Liver (tissue), 9 donors: ENCODE data around the gene DAB1. TPM values are rescaled to one million over a fixed set of nuclear protein-coding genes. Genes with fewer than 3 reads are reported as not detected.

Experiments
- DNase-seq: peaks from one replicate; pipeline ENCODE4 v3.0.0-alpha.2; 2017; ENCODE audit warnings: low spot score
- H3K27ac ChIP-seq, 2 donors: one replicate each; pipeline ENCODE4 v1.7.0; 2013; ENCODE audit warnings: inconsistent platforms in 2 of 2, low read length in 2 of 2, control low read depth in 1 of 2, low read depth in 1 of 2, mild to moderate bottlenecking in 1 of 2
- H3K27me3 ChIP-seq, 4 donors: one replicate each; pipeline versions ENCODE4 v1.6.1 to v1.7.0; 2013; ENCODE audit warnings: low read length in 3 of 4, inconsistent platforms in 1 of 4, mild to moderate bottlenecking in 1 of 4, moderate library complexity in 1 of 4; ENCODE audit not compliant: control insufficient read depth in 4 of 4, insufficient read depth in 4 of 4
- H3K36me3 ChIP-seq, 4 donors: one replicate each; pipeline versions ENCODE4 v1.6.1 to v1.7.0; 2013; ENCODE audit warnings: low read length in 3 of 4, mild to moderate bottlenecking in 3 of 4, low read depth in 1 of 4, moderate library complexity in 1 of 4; ENCODE audit not compliant: control insufficient read depth in 4 of 4, insufficient read depth in 3 of 4
- H3K4me1 ChIP-seq, 4 donors: one replicate each; pipeline versions ENCODE4 v1.6.1 to v1.7.0; 2013; ENCODE audit warnings: low read length in 3 of 4, mild to moderate bottlenecking in 3 of 4, moderate library complexity in 1 of 4; ENCODE audit not compliant: control insufficient read depth in 4 of 4, insufficient read depth in 4 of 4
- H3K4me3 ChIP-seq, 3 donors: one replicate each; pipeline versions ENCODE4 v1.6.1 to v1.7.0; 2013; ENCODE audit warnings: low read length in 3 of 3, control low read depth in 1 of 3, low read depth in 1 of 3, mild to moderate bottlenecking in 1 of 3
- H3K9ac ChIP-seq, 2 donors: one replicate each; pipeline ENCODE4 v1.7.0; 2013; ENCODE audit warnings: low read length in 2 of 2, mild to moderate bottlenecking in 2 of 2, moderate library complexity in 2 of 2, control low read depth in 1 of 2, low read depth in 1 of 2
- H3K9me3 ChIP-seq, 4 donors: one replicate each; pipeline versions ENCODE4 v1.6.1 to v1.7.0; 2013; ENCODE audit warnings: low read length in 3 of 4; ENCODE audit not compliant: control insufficient read depth in 4 of 4
- EGR1 ChIP-seq, 2 donors: IDR thresholded peaks; 2 replicates each; pipeline ENCODE4 v1.6.1; 2016 to 2018; ENCODE audit warnings: antibody characterized with exemption in 2 of 2, low read depth in 2 of 2
- FOXA1 ChIP-seq: IDR thresholded peaks from 2 replicates; pipeline ENCODE4 v1.6.1; 2016; ENCODE audit warnings: antibody characterized with exemption
- FOXA2 ChIP-seq: IDR thresholded peaks from 2 replicates; pipeline ENCODE4 v1.6.1; 2016; ENCODE audit warnings: antibody characterized with exemption
- GABPA ChIP-seq, 2 donors: IDR thresholded peaks in 1 of 2; conservative IDR thresholded peaks in 1 of 2; 2 replicates each; pipeline ENCODE4 v1.6.1; 2016; ENCODE audit warnings: antibody characterized with exemption in 2 of 2, mild to moderate bottlenecking in 1 of 2, moderate library complexity in 1 of 2
- HNF4A ChIP-seq, 2 donors: conservative IDR thresholded peaks; 2 replicates each; pipeline ENCODE4 v1.6.1; 2016; ENCODE audit warnings: antibody characterized with exemption in 2 of 2, mild to moderate bottlenecking in 2 of 2
- HNF4G ChIP-seq: IDR thresholded peaks from 2 replicates; pipeline ENCODE4 v1.6.1; 2016; ENCODE audit warnings: antibody characterized with exemption
- JUND ChIP-seq, 2 donors: IDR thresholded peaks; 2 replicates each; pipeline ENCODE4 v1.6.1; 2016; ENCODE audit warnings: antibody characterized with exemption in 2 of 2
- NR2F2 ChIP-seq: IDR thresholded peaks from 2 replicates; pipeline ENCODE4 v1.6.1; 2016; ENCODE audit warnings: antibody characterized with exemption
- RAD21 ChIP-seq, 2 donors: IDR thresholded peaks; 2 replicates each; pipeline ENCODE4 v1.6.1; 2016; ENCODE audit warnings: antibody characterized with exemption in 2 of 2, mild to moderate bottlenecking in 2 of 2
- RXRA ChIP-seq, 2 donors: IDR thresholded peaks; 2 replicates each; pipeline ENCODE4 v1.6.1; 2017 to 2018; ENCODE audit warnings: antibody characterized with exemption in 2 of 2, mild to moderate bottlenecking in 1 of 2
- SP1 ChIP-seq: IDR thresholded peaks from 2 replicates; pipeline ENCODE4 v1.6.1; 2018; ENCODE audit warnings: antibody characterized with exemption, mild to moderate bottlenecking
- TAF1 ChIP-seq: conservative IDR thresholded peaks from 2 replicates; pipeline ENCODE4 v1.6.1; 2016; ENCODE audit warnings: antibody characterized with exemption, mild to moderate bottlenecking
- YY1 ChIP-seq: IDR thresholded peaks from 2 replicates; pipeline ENCODE4 v1.6.1; 2016; ENCODE audit warnings: antibody characterized with exemption, mild to moderate bottlenecking
- WGBS: extraction: QIAGEN DNeasy Blood & Tissue Kit; methylation state at CpG from one replicate; pipeline ENCODE4 v1.1.7; 2013; 5-methylcytosine and 5-hydroxymethylcytosine counted together
- polyA plus RNA-seq, 2 donors: library from polyadenylated mRNA; stranded (reverse) in 1 of 2; unstranded in 1 of 2; fragments of 200-250 nt in 1 of 2; fragments of >200 nt in 1 of 2; fragmentation: Nextera tagmentation in 1 of 2; extraction: Ambion mirVana in 1 of 2; gene quantifications; one replicate each; pipeline versions ENCODE4 v1.2.1 to v1.2.3, GENCODE V29; 2013 to 2015
- total RNA-seq, 2 donors: library from RNA; depleted of rRNA; stranded (reverse); fragments of >200 nt; gene quantifications; one replicate each; pipeline ENCODE4 v1.2.3, GENCODE V29; 2014
- TF ChIP-seq, protein P1 (sequence below): IDR thresholded peaks from 2 replicates; pipeline ENCODE4 v1.6.1; 2016; ENCODE audit warnings: antibody characterized with exemption
- TF ChIP-seq, protein P2 (sequence below): IDR thresholded peaks from 2 replicates; pipeline ENCODE4 v1.6.1; 2016; ENCODE audit warnings: antibody characterized with exemption
- TF ChIP-seq, protein P3 (sequence below): IDR thresholded peaks from 2 replicates; pipeline ENCODE4 v1.6.1; 2016; ENCODE audit warnings: antibody characterized with exemption
- TF ChIP-seq, protein P4 (sequence below): IDR thresholded peaks from 2 replicates; pipeline ENCODE4 v1.6.1; 2016; ENCODE audit warnings: antibody characterized with exemption, mild to moderate bottlenecking
- TF ChIP-seq, protein P5 (sequence below): fragments of 150-350 bp; IDR thresholded peaks from 2 replicates; pipeline ENCODE4 v1.5.1; 2017; ENCODE audit warnings: improper control_type of control experiment, low read depth, low read length; ENCODE audit not compliant: missing input control
- donor health status: healthy.
- donor health status: healthy.
- donor health status: healthy.
- donor health status: healthy.
- donor health status: healthy.

DAB1 gene
- total and polyA plus RNA-seq, 4 donors = 0.54 to 1.7 (median 1.2) TPM

DNA sequence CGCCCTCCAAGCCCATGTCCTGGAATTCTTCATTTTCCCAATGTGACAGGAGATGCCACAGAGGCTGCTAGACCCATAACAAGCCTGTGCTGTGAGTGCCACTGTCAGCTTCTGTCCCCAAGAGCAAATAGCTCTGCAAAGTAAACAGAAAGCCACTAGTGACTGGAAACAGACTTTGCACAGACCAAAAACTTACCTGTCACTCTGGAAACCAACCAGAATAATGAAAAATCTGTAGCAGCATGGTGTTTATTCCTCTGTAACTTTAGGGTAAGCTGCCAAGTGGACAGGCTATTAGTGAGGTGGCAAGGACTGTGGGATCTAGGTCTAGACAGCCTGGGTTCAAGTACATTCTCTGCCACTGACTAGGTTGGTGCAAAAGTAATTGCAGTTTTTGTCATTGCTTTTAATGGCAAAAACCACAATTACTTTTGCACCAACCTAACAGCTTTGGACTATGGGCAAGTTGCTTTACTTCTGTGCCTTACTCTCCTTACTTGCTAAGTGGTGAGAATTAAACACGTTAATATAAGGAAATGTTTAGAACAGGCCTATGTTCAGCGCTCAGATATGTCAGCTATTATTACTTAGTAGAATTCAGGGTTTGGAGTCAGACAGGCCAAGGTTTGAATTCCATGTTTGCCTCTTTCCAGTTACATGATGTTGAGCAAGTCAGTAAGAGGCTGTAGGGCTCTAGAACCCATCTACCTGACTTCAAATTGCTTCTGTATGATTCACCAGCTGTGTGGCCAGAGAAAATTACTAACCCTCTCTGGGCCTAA lies 457.8 kb downstream of the DAB1 start, which contains the start of gene C8B:
TSS of gene C8B (minus strand) at position 100 of the 782 bp plus-strand sequence. CDS start at position 33, 67 bp downstream.
- peak within 1 kb of the TSS; percentile 91 to 93 for H3K27ac ChIP-seq
- peak; percentile 48 for DNase-seq

More for the DNA sequence above, 457.8 kb downstream of the DAB1 start, which contains the start of gene C8B:
- 45% methylated on average over 3 of the region's 3 CpGs for WGBS
- TF ChIP-seq HNF4A (conservative IDR thresholded peaks at IDR 0.05) (peak; percentile 89 to 93), GABPA (IDR thresholded peaks at IDR 0.05 in 1 of 2, conservative IDR thresholded peaks at IDR 0.05 in 1 of 2) (no peak), RAD21 (IDR thresholded peaks at IDR 0.05) (peak; percentile 55 to 59), HNF4G (peak; percentile 73), SP1 (peak; percentile 90), YY1 (peak; percentile 89), EGR1 (IDR thresholded peaks at IDR 0.05; ENCODE audit: low read depth in 2 of 2) (peak in 1 of 2 donors; percentile 19), FOXA2 (peak; percentile 92), JUND (IDR thresholded peaks at IDR 0.05) (peak; percentile 13 to 29), TAF1 (peak; percentile 100), NR2F2 (no peak), RXRA (IDR thresholded peaks at IDR 0.05) (peak; percentile 68 to 84), FOXA1 (peak; percentile 90)
- TF ChIP-seq, protein P1, sequence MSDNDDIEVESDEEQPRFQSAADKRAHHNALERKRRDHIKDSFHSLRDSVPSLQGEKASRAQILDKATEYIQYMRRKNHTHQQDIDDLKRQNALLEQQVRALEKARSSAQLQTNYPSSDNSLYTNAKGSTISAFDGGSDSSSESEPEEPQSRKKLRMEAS = peak; percentile 83
- TF ChIP-seq, protein P2, sequence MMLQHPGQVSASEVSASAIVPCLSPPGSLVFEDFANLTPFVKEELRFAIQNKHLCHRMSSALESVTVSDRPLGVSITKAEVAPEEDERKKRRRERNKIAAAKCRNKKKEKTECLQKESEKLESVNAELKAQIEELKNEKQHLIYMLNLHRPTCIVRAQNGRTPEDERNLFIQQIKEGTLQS = peak; percentile 51
- TF ChIP-seq, protein P3, sequence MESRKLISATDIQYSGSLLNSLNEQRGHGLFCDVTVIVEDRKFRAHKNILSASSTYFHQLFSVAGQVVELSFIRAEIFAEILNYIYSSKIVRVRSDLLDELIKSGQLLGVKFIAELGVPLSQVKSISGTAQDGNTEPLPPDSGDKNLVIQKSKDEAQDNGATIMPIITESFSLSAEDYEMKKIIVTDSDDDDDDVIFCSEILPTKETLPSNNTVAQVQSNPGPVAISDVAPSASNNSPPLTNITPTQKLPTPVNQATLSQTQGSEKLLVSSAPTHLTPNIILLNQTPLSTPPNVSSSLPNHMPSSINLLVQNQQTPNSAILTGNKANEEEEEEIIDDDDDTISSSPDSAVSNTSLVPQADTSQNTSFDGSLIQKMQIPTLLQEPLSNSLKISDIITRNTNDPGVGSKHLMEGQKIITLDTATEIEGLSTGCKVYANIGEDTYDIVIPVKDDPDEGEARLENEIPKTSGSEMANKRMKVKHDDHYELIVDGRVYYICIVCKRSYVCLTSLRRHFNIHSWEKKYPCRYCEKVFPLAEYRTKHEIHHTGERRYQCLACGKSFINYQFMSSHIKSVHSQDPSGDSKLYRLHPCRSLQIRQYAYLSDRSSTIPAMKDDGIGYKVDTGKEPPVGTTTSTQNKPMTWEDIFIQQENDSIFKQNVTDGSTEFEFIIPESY = peak; percentile 84
- TF ChIP-seq, protein P4, sequence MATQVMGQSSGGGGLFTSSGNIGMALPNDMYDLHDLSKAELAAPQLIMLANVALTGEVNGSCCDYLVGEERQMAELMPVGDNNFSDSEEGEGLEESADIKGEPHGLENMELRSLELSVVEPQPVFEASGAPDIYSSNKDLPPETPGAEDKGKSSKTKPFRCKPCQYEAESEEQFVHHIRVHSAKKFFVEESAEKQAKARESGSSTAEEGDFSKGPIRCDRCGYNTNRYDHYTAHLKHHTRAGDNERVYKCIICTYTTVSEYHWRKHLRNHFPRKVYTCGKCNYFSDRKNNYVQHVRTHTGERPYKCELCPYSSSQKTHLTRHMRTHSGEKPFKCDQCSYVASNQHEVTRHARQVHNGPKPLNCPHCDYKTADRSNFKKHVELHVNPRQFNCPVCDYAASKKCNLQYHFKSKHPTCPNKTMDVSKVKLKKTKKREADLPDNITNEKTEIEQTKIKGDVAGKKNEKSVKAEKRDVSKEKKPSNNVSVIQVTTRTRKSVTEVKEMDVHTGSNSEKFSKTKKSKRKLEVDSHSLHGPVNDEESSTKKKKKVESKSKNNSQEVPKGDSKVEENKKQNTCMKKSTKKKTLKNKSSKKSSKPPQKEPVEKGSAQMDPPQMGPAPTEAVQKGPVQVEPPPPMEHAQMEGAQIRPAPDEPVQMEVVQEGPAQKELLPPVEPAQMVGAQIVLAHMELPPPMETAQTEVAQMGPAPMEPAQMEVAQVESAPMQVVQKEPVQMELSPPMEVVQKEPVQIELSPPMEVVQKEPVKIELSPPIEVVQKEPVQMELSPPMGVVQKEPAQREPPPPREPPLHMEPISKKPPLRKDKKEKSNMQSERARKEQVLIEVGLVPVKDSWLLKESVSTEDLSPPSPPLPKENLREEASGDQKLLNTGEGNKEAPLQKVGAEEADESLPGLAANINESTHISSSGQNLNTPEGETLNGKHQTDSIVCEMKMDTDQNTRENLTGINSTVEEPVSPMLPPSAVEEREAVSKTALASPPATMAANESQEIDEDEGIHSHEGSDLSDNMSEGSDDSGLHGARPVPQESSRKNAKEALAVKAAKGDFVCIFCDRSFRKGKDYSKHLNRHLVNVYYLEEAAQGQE = peak; percentile 94
- TF ChIP-seq, protein P5, sequence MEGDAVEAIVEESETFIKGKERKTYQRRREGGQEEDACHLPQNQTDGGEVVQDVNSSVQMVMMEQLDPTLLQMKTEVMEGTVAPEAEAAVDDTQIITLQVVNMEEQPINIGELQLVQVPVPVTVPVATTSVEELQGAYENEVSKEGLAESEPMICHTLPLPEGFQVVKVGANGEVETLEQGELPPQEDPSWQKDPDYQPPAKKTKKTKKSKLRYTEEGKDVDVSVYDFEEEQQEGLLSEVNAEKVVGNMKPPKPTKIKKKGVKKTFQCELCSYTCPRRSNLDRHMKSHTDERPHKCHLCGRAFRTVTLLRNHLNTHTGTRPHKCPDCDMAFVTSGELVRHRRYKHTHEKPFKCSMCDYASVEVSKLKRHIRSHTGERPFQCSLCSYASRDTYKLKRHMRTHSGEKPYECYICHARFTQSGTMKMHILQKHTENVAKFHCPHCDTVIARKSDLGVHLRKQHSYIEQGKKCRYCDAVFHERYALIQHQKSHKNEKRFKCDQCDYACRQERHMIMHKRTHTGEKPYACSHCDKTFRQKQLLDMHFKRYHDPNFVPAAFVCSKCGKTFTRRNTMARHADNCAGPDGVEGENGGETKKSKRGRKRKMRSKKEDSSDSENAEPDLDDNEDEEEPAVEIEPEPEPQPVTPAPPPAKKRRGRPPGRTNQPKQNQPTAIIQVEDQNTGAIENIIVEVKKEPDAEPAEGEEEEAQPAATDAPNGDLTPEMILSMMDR = no peak
- Histone ChIP-seq H3K27me3 (no peaks in the 10 kb centered on the region), H3K4me1 (peaks cover 2 to 52% (median 10%) of the 10 kb centered on the region in 4 donors), H3K36me3 (peaks cover 0 to 1% (median 0%) of the 10 kb centered on the region in 4 donors), H3K4me3 (peak within 1 kb of the TSS; percentile 59 to 93 (median 90)), H3K9me3 (no peaks in the 10 kb centered on the region), H3K9ac (peak within 1 kb of the TSS; percentile 82 to 99)
